ENCODE data around the gene TINCR. TPM values are rescaled to one million over a fixed set of nuclear protein-coding genes. Genes with fewer than 3 reads are reported as not detected.

Gene TINCR
- total and polyA plus RNA-seq, 2 donors, result 0.19 to 0.71 TPM

DNA sequence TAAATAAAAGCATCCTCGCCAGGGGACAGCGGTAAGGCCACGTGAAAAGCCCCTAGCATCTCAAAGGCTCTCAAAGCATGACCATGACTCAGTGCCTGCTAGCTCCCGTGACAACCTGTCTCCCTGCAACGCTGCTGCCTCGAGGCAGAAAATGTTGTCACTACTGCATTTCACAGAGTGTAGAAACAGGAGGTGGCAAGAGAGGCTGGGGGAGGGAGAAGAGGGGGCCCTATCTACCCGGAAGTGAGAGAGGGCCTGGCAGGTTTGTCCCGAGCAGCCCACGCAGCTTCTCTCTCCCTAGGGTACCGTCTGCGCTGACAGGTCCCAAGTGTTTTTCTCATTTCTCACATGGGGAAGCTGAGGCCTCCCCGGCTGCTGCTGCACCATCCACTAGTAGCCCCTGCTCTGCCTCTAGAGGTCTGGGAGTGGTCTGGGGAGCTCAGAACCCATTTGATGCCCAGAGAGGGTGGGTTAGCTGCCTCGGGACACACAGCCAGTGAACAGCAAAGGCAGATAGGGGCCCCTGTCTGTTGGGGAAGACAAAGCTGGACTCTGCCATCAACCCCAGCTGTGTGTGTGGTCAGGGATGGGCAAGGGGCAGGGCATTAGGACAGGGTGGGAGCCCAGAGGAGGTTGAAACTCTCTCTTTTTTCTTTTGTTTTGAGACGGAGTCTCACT lies 3.7 kb downstream of the TINCR start:
- Histone ChIP-seq H3K4me1 (ENCODE audit: control insufficient read depth in 2 of 2, insufficient read depth in 2 of 2, low read length in 2 of 2) (peaks cover 0 to 3% of the 10 kb centered on the region in 2 donors), H3K27ac (ENCODE audit: low read depth in 1 of 2, low read length in 1 of 2) (no peak overlapping the region), H3K36me3 (ENCODE audit: control insufficient read depth in 2 of 2, insufficient read depth in 2 of 2, low read length in 1 of 2) (no peaks in the 10 kb centered on the region), H3K4me3 (ENCODE audit: low read length in 2 of 2) (no peak overlapping the region), H3K9me3 (ENCODE audit: control insufficient read depth in 2 of 2, insufficient read depth in 1 of 2, low read length in 1 of 2) (peaks cover 6 to 10% of the 10 kb centered on the region in 2 donors), H3K27me3 (ENCODE audit: control insufficient read depth in 2 of 2, insufficient read depth in 1 of 2, low read length in 1 of 2) (peaks cover 20 to 65% of the 10 kb centered on the region in 2 donors)
- no peak for DNase-seq (ENCODE audit: low read depth in 6 of 9, low spot score in 9 of 9)
- 56% methylated on average over 14 of the region's 14 CpGs for WGBS

DNA sequence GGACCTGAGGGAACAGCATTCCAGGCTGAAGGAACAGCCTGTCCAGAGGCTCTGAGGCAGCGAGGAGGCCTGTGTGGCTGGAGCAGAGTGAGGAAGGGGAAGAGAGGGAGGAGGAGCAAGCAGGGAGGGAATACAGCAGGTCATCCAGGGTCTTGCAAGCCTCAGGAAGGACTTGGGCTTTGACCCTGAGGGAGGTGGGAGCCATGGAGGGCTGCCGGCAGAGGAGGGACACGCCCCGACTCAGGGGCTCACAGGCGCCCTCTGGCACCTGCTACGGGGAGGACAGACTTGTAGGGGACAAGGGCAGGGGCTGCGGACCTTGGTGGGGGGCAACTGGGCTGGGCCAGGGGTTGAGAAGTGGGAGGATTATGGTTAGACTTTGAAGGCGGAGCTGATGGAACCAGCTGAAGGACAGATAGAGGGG lies 4.7 kb downstream of the TINCR start:
- Histone ChIP-seq H3K27ac (ENCODE audit: low read depth in 1 of 2, low read length in 1 of 2) (no peak overlapping the region), H3K4me3 (ENCODE audit: low read length in 2 of 2) (no peak overlapping the region), H3K36me3 (ENCODE audit: control insufficient read depth in 2 of 2, insufficient read depth in 2 of 2, low read length in 1 of 2) (no peaks in the 10 kb centered on the region), H3K9me3 (ENCODE audit: control insufficient read depth in 2 of 2, insufficient read depth in 1 of 2, low read length in 1 of 2) (peaks cover 6 to 10% of the 10 kb centered on the region in 2 donors), H3K27me3 (ENCODE audit: control insufficient read depth in 2 of 2, insufficient read depth in 1 of 2, low read length in 1 of 2) (peaks cover 16 to 57% of the 10 kb centered on the region in 2 donors), H3K4me1 (ENCODE audit: control insufficient read depth in 2 of 2, insufficient read depth in 2 of 2, low read length in 2 of 2) (peaks cover 0 to 3% of the 10 kb centered on the region in 2 donors)
- 57% methylated on average over 8 of the region's 8 CpGs for WGBS
- no peak for DNase-seq (ENCODE audit: low read depth in 6 of 9, low spot score in 9 of 9)

DNA sequence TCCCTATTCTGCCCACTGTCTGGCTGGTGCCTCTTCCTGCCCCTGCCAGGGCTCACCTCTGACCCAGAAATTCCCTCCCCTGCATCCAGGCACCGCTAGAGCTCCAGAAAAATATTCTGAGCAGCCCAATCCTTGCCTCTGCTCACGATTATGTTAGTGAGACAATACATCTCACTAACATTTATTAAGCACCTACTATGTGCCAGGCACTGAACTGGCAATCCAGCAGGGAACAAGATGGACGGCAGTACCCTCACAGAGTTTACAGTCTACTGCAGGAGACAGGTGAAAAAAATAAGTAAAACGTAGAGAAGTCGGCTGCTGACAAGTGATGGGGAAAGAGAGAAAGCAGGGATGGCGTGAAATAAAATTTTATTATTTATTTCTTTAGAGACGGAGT lies 5.5 kb downstream of the TINCR start:
- DNase-seq (ENCODE audit: low read depth in 6 of 9, low spot score in 9 of 9), result no peak
- 92% methylated on average over 7 of the region's 7 CpGs for WGBS
- Histone ChIP-seq H3K9me3 (ENCODE audit: control insufficient read depth in 2 of 2, insufficient read depth in 1 of 2, low read length in 1 of 2) (peaks cover 5 to 10% of the 10 kb centered on the region in 2 donors), H3K4me3 (ENCODE audit: low read length in 2 of 2) (no peak overlapping the region), H3K27me3 (ENCODE audit: control insufficient read depth in 2 of 2, insufficient read depth in 1 of 2, low read length in 1 of 2) (peaks cover 8 to 55% of the 10 kb centered on the region in 2 donors), H3K27ac (ENCODE audit: low read depth in 1 of 2, low read length in 1 of 2) (no peak overlapping the region), H3K4me1 (ENCODE audit: control insufficient read depth in 2 of 2, insufficient read depth in 2 of 2, low read length in 2 of 2) (peaks cover 0 to 3% of the 10 kb centered on the region in 2 donors), H3K36me3 (ENCODE audit: control insufficient read depth in 2 of 2, insufficient read depth in 2 of 2, low read length in 1 of 2) (no peaks in the 10 kb centered on the region)

DNA sequence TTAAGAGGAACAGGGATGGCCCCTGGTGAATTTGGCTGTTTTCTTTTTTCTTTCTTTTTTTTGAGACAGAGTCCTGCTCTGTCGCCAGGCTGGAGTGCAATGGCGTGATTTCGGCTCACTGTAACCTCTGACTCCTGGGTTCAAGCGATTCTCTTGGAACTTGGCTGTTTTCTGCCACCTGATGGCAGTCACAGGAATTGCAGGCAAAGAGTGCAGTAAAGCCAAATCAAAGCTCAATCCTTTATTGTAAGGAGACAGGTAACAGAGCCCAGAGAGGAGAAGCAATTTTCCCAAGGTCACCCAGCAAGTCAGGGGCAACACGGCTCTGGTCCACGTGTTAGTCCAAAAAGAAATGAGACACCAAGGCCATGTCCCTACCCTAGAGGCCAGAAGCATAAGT lies 6.2 kb downstream of the TINCR start:
- H3K27me3 ChIP-seq (ENCODE audit: control insufficient read depth in 2 of 2, insufficient read depth in 1 of 2, low read length in 1 of 2), result peaks cover 7 to 47% of the 10 kb centered on the region in 2 donors
- no peaks in the 10 kb centered on the region for H3K36me3 ChIP-seq (ENCODE audit: control insufficient read depth in 2 of 2, insufficient read depth in 2 of 2, low read length in 1 of 2)
- H3K9me3 ChIP-seq (ENCODE audit: control insufficient read depth in 2 of 2, insufficient read depth in 1 of 2, low read length in 1 of 2), result peaks cover 4 to 10% of the 10 kb centered on the region in 2 donors
- no peak for DNase-seq (ENCODE audit: low read depth in 6 of 9, low spot score in 9 of 9)
- peaks cover 0 to 3% of the 10 kb centered on the region in 2 donors for H3K4me1 ChIP-seq (ENCODE audit: control insufficient read depth in 2 of 2, insufficient read depth in 2 of 2, low read length in 2 of 2)
- no peak overlapping the region for H3K27ac ChIP-seq (ENCODE audit: low read depth in 1 of 2, low read length in 1 of 2)
- no peak overlapping the region for H3K4me3 ChIP-seq (ENCODE audit: low read length in 2 of 2)
- WGBS, result 74% methylated on average over 6 of the region's 6 CpGs

DNA sequence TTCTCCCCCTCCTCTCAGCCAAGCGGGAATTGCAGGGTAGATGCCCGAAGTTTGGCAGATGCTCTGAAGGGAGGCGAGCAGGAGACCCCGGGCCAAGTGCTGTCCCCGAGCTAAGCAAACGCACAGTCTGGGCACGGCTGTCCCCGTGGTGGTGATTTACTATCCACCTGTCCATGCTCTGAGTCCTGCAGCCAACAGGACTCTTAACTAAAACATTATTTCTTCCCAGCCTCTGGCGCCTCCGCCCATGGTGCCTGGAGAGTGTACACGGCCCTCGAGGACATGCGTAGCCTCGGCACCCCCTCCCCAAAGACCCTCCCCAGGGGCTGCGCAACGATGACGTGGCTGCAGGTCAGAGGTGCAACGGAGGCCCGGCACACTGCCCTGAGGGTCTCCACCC lies 7.6 kb downstream of the TINCR start:
- WGBS, result 71% methylated on average over 19 of the region's 19 CpGs
- H3K36me3 ChIP-seq (ENCODE audit: control insufficient read depth in 2 of 2, insufficient read depth in 2 of 2, low read length in 1 of 2), result no peaks in the 10 kb centered on the region
- no peak overlapping the region for H3K4me3 ChIP-seq (ENCODE audit: low read length in 2 of 2)
- DNase-seq (ENCODE audit: low read depth in 6 of 9, low spot score in 9 of 9), result no peak
- H3K4me1 ChIP-seq (ENCODE audit: control insufficient read depth in 2 of 2, insufficient read depth in 2 of 2, low read length in 2 of 2), result peaks cover 0 to 3% of the 10 kb centered on the region in 2 donors
- H3K27ac ChIP-seq (ENCODE audit: low read depth in 1 of 2, low read length in 1 of 2), result no peak overlapping the region
- H3K9me3 ChIP-seq (ENCODE audit: control insufficient read depth in 2 of 2, insufficient read depth in 1 of 2, low read length in 1 of 2), result peaks cover 4 to 10% of the 10 kb centered on the region in 2 donors
- peaks cover 2 to 33% of the 10 kb centered on the region in 2 donors for H3K27me3 ChIP-seq (ENCODE audit: control insufficient read depth in 2 of 2, insufficient read depth in 1 of 2, low read length in 1 of 2)

DNA sequence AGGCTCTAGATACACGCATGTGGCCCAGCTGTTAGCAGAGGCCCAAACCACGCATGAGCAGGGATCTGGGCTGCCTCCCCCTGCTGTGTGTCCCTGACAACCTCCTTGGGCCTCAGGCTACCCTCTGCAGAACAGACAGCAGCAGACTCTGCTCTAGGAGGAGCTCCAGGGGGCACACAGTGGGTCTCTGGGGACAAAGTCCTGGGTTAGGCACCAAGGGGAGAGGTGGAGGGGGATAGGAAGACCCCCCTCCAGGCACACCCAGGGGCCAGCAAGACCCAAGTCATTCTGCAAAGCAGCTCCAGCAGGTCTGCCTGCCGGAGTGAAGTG lies 8.0 kb downstream of the TINCR start:
- Histone ChIP-seq H3K27me3 (ENCODE audit: control insufficient read depth in 2 of 2, insufficient read depth in 1 of 2, low read length in 1 of 2) (peaks cover 2 to 30% of the 10 kb centered on the region in 2 donors), H3K36me3 (ENCODE audit: control insufficient read depth in 2 of 2, insufficient read depth in 2 of 2, low read length in 1 of 2) (no peaks in the 10 kb centered on the region), H3K4me1 (ENCODE audit: control insufficient read depth in 2 of 2, insufficient read depth in 2 of 2, low read length in 2 of 2) (peaks cover 0 to 3% of the 10 kb centered on the region in 2 donors), H3K4me3 (ENCODE audit: low read length in 2 of 2) (no peak overlapping the region), H3K9me3 (ENCODE audit: control insufficient read depth in 2 of 2, insufficient read depth in 1 of 2, low read length in 1 of 2) (peaks cover 4 to 10% of the 10 kb centered on the region in 2 donors), H3K27ac (ENCODE audit: low read depth in 1 of 2, low read length in 1 of 2) (no peak overlapping the region)
- 72% methylated on average over 3 of the region's 3 CpGs for WGBS
- no peak for DNase-seq (ENCODE audit: low read depth in 6 of 9, low spot score in 9 of 9)

DNA sequence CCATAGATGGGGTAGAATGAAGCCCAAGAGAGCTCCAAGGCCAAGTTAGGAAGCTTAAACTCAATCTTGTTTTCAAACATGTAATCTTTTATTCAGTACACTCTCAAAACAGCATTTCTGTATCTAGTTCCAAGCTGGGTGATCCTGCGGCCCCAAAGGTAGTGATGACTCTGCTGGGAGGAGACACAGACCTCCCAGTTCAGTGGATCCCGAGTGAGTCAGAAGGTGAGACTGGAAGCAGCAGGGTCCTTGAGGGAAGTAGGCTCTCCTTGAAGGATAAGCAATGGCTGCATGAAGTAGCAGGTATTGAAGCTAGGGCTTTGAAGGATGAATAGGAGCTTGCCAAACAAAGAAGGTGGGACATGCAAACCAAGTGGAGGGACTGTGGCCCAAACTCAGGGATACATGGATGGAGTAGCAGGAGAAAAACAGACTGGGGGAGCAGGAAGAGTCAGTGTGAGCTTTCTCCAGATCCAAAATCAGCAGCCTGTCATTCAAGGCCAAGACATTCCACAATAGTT lies 9.6 kb downstream of the TINCR start:
- Histone ChIP-seq H3K27ac (ENCODE audit: low read depth in 1 of 2, low read length in 1 of 2) (no peak overlapping the region), H3K4me1 (ENCODE audit: control insufficient read depth in 2 of 2, insufficient read depth in 2 of 2, low read length in 2 of 2) (peaks cover 0 to 3% of the 10 kb centered on the region in 2 donors), H3K9me3 (ENCODE audit: control insufficient read depth in 2 of 2, insufficient read depth in 1 of 2, low read length in 1 of 2) (peaks cover 4 to 10% of the 10 kb centered on the region in 2 donors), H3K36me3 (ENCODE audit: control insufficient read depth in 2 of 2, insufficient read depth in 2 of 2, low read length in 1 of 2) (no peaks in the 10 kb centered on the region), H3K27me3 (ENCODE audit: control insufficient read depth in 2 of 2, insufficient read depth in 1 of 2, low read length in 1 of 2) (peaks cover 2 to 25% of the 10 kb centered on the region in 2 donors), H3K4me3 (ENCODE audit: low read length in 2 of 2) (no peak overlapping the region)
- 93% methylated on average over 2 of the region's 2 CpGs for WGBS
- DNase-seq (ENCODE audit: low read depth in 6 of 9, low spot score in 9 of 9), result no peak

DNA sequence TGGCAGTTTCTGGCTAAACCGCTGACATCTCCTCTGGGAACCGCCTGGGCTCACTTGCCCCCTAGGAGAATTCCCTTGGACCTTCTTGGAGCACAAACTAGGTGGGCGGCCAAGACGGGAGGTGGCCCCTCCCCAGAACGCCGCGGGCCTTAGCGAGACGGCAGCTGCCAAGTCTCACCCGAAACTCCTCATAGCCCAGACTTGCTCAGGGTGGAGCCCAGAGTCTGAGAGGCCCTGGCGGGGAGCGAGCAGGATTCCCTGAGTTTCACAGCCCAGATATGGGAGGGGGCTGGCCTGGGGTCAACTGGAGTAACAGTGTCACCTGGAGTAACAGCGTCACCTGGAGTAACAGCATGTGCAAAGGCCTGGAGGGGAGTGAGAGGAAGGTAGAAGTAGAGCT lies 10.1 kb downstream of the TINCR start:
- Histone ChIP-seq H3K4me3 (ENCODE audit: low read length in 2 of 2) (no peak overlapping the region), H3K36me3 (ENCODE audit: control insufficient read depth in 2 of 2, insufficient read depth in 2 of 2, low read length in 1 of 2) (no peaks in the 10 kb centered on the region), H3K27me3 (ENCODE audit: control insufficient read depth in 2 of 2, insufficient read depth in 1 of 2, low read length in 1 of 2) (peaks cover 2 to 21% of the 10 kb centered on the region in 2 donors), H3K9me3 (ENCODE audit: control insufficient read depth in 2 of 2, insufficient read depth in 1 of 2, low read length in 1 of 2) (peaks cover 4 to 10% of the 10 kb centered on the region in 2 donors), H3K27ac (ENCODE audit: low read depth in 1 of 2, low read length in 1 of 2) (no peak overlapping the region), H3K4me1 (ENCODE audit: control insufficient read depth in 2 of 2, insufficient read depth in 2 of 2, low read length in 2 of 2) (peaks cover 0 to 3% of the 10 kb centered on the region in 2 donors)
- DNase-seq (ENCODE audit: low read depth in 6 of 9, low spot score in 9 of 9), result no peak
- WGBS, result 72% methylated on average over 13 of the region's 13 CpGs

DNA sequence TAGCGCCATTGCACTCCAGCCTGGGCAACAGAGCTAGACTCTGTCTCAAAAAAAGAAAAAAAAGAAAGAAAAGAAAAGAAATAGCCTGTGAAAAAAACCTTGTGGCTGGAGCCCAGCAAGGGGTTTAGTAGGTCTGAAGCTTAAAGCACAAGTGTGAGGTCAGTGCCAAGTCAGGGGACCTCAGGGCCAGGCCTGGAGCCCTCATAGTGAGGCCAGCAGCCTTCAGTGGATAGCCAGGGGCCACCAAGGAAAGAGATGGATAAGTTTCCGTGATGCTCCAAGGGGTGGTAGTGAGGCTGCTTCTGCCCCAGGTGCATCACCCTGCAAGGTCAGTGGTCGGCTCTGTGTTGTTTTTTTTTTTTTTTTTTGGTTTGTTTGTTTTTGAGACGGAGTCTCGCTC lies 12.9 kb downstream of the TINCR start:
- 94% methylated on average over 5 of the region's 5 CpGs for whole genome bisulfite sequencing
- DNase-seq (ENCODE audit: low read depth in 6 of 9, low spot score in 9 of 9), result no peak
- H3K27ac ChIP-seq (ENCODE audit: low read depth in 1 of 2, low read length in 1 of 2), result no peak overlapping the region

More for the DNA sequence above, 12.9 kb downstream of the TINCR start:
- no peak overlapping the region for H3K4me3 ChIP-seq (ENCODE audit: low read length in 2 of 2)
- H3K27me3 ChIP-seq (ENCODE audit: control insufficient read depth in 2 of 2, insufficient read depth in 1 of 2, low read length in 1 of 2), result peaks cover 0 to 7% of the 10 kb centered on the region in 2 donors
- H3K4me1 ChIP-seq (ENCODE audit: control insufficient read depth in 2 of 2, insufficient read depth in 2 of 2, low read length in 2 of 2), result peaks cover 0 to 3% of the 10 kb centered on the region in 2 donors
- H3K36me3 ChIP-seq (ENCODE audit: control insufficient read depth in 2 of 2, insufficient read depth in 2 of 2, low read length in 1 of 2), result no peaks in the 10 kb centered on the region
- no peaks in the 10 kb centered on the region for H3K9me3 ChIP-seq (ENCODE audit: control insufficient read depth in 2 of 2, insufficient read depth in 1 of 2, low read length in 1 of 2)

Data from thymus (tissue), 11 donors.